Endothelial cell (in vitro differentiated cells): ENCODE results near the gene MT1B. TPM values are rescaled to one million over a fixed set of nuclear protein-coding genes. Genes with fewer than 3 reads are reported as not detected.

Experiments
- DNase-seq: peaks from one replicate; pipeline ENCODE4 v3.0.0; 2021; ENCODE audit warnings: low spot score
- H3K27ac Mint-ChIP-seq: one replicate; pipeline ENCODE4 v1.8.0; 2021; ENCODE audit warnings: mixed read lengths, inconsistent platforms; ENCODE audit not compliant: unreplicated experiment
- H3K27me3 Mint-ChIP-seq: one replicate; pipeline ENCODE4 v1.8.0; 2021; ENCODE audit warnings: mild to moderate bottlenecking, moderate library complexity, mixed read lengths, inconsistent platforms; ENCODE audit not compliant: unreplicated experiment
- H3K36me3 Mint-ChIP-seq: one replicate; pipeline ENCODE4 v1.8.0; 2021; ENCODE audit warnings: mild to moderate bottlenecking, low read depth, mixed read lengths, inconsistent platforms; ENCODE audit not compliant: unreplicated experiment
- H3K4me1 Mint-ChIP-seq: one replicate; pipeline ENCODE4 v1.8.0; 2021; ENCODE audit warnings: mild to moderate bottlenecking, mixed read lengths, inconsistent platforms; ENCODE audit not compliant: unreplicated experiment
- H3K4me3 Mint-ChIP-seq: one replicate; pipeline ENCODE4 v1.8.0; 2021; ENCODE audit warnings: mild to moderate bottlenecking, mixed read lengths, inconsistent platforms; ENCODE audit not compliant: unreplicated experiment
- H3K9me3 Mint-ChIP-seq: one replicate; pipeline ENCODE4 v1.8.0; 2021; ENCODE audit warnings: mixed read lengths, inconsistent platforms; ENCODE audit not compliant: unreplicated experiment
- CTCF ChIP-seq: fragments of 200-600 bp; sonication (generic); IDR thresholded peaks from one replicate; pipeline ENCODE4 v1.5.0; 2021; ENCODE audit warnings: antibody characterized with exemption; ENCODE audit not compliant: unreplicated experiment
- total RNA-seq: library from RNA; stranded (reverse); fragmentation: NEBNext Ultra II Directional; extraction: Animal tissue kit (Norgen Biotek cat#: 25700); gene quantifications from one replicate; pipeline ENCODE4 v1.2.1, GENCODE V29; 2021; ENCODE audit not compliant: unreplicated experiment

The MT1B gene
- total RNA-seq, 1 donor from 2014 or later = not detected

GRCh38 chr16:56689171-56689570 lies 37.5 kb downstream of the MT1B start:
- no peak overlapping the region for H3K27ac Mint-ChIP-seq
- H3K4me1 Mint-ChIP-seq = no peaks in the 10 kb centered on the region
- DNase-seq = no peak

GRCh38 chr16:56690420-56691122 lies 38.9 kb downstream of the MT1B start:
- Mint-ChIP-seq H3K27ac (no peak overlapping the region), H3K9me3 (no peaks in the 10 kb centered on the region), H3K36me3 (peaks cover 4% of the 10 kb centered on the region), H3K27me3 (peaks cover 8% of the 10 kb centered on the region), H3K4me1 (no peaks in the 10 kb centered on the region), H3K4me3 (no peak overlapping the region)
- no peak for DNase-seq
- no peak for TF ChIP-seq CTCF

More at GRCh38 chr16:56689171-56689570, 37.5 kb downstream of the MT1B start:
- no peak for TF ChIP-seq CTCF
- Mint-ChIP-seq H3K4me3 (no peak overlapping the region), H3K27me3 (peaks cover 8% of the 10 kb centered on the region), H3K36me3 (peaks cover 4% of the 10 kb centered on the region), H3K9me3 (no peaks in the 10 kb centered on the region)

GRCh38 chr16:56691885-56692284 lies 40.2 kb downstream of the MT1B start:
- Mint-ChIP-seq H3K27ac (no peak overlapping the region), H3K27me3 (peaks cover 7% of the 10 kb centered on the region), H3K4me1 (no peaks in the 10 kb centered on the region), H3K36me3 (no peaks in the 10 kb centered on the region), H3K4me3 (no peak overlapping the region), H3K9me3 (no peaks in the 10 kb centered on the region)
- TF ChIP-seq CTCF = no peak
- no peak for DNase-seq

GRCh38 chr16:56695246-56695645 lies 43.6 kb downstream of the MT1B start:
- Mint-ChIP-seq H3K9me3 (no peaks in the 10 kb centered on the region), H3K27me3 (peaks cover 2% of the 10 kb centered on the region), H3K4me3 (no peak overlapping the region), H3K27ac (no peak overlapping the region), H3K36me3 (no peaks in the 10 kb centered on the region), H3K4me1 (no peaks in the 10 kb centered on the region)
- TF ChIP-seq CTCF = no peak
- no peak for DNase-seq

GRCh38 chr16:56697456-56698155 lies 45.9 kb downstream of the MT1B start:
- no peak overlapping the region for H3K27ac Mint-ChIP-seq
- peaks cover 3% of the 10 kb centered on the region for H3K27me3 Mint-ChIP-seq
- TF ChIP-seq CTCF = no peak
- no peaks in the 10 kb centered on the region for H3K9me3 Mint-ChIP-seq
- no peaks in the 10 kb centered on the region for H3K4me1 Mint-ChIP-seq
- no peak overlapping the region for H3K4me3 Mint-ChIP-seq
- DNase-seq = no peak
- H3K36me3 Mint-ChIP-seq = no peaks in the 10 kb centered on the region
